Glutamatergic neuron (in vitro differentiated cells): ENCODE data around the gene RABEP2. TPM values are rescaled to one million over a fixed set of nuclear protein-coding genes. Genes with fewer than 3 reads are reported as not detected.

Experiments used
- DNase-seq: peaks from one replicate; pipeline ENCODE4 v3.0.0; 2022
- H3K27ac Mint-ChIP-seq: one replicate; pipeline ENCODE4 v1.8.0; 2020; ENCODE audit warnings: mild to moderate bottlenecking, mixed read lengths, inconsistent platforms; ENCODE audit not compliant: unreplicated experiment
- H3K27me3 Mint-ChIP-seq: one replicate; pipeline ENCODE4 v1.8.0; 2020; ENCODE audit warnings: mild to moderate bottlenecking, moderate library complexity, mixed read lengths, inconsistent platforms; ENCODE audit not compliant: unreplicated experiment
- H3K36me3 Mint-ChIP-seq: one replicate; pipeline ENCODE4 v1.8.0; 2020; ENCODE audit warnings: mild to moderate bottlenecking, mixed read lengths, inconsistent platforms; ENCODE audit not compliant: unreplicated experiment
- H3K4me1 Mint-ChIP-seq: one replicate; pipeline ENCODE4 v1.8.0; 2020; ENCODE audit warnings: mild to moderate bottlenecking, low read depth, mixed read lengths, inconsistent platforms; ENCODE audit not compliant: unreplicated experiment
- H3K4me3 Mint-ChIP-seq: one replicate; pipeline ENCODE4 v1.8.0; 2020; ENCODE audit warnings: mild to moderate bottlenecking, mixed read lengths, inconsistent platforms; ENCODE audit not compliant: unreplicated experiment
- H3K9me3 Mint-ChIP-seq: one replicate; pipeline ENCODE4 v1.8.0; 2020; ENCODE audit warnings: mild to moderate bottlenecking, moderate library complexity, mixed read lengths, inconsistent platforms; ENCODE audit not compliant: unreplicated experiment
- total RNA-seq: library from RNA; stranded (reverse); fragmentation: NEBNext Ultra II Directional; extraction: Animal tissue kit (Norgen Biotek cat#: 25700); gene quantifications from one replicate; pipeline ENCODE4 v1.2.1, GENCODE V29; 2021; ENCODE audit not compliant: unreplicated experiment
- TF ChIP-seq, protein P1 (sequence below): fragments of 200-600 bp; sonication (generic); IDR thresholded peaks from one replicate; pipeline ENCODE4 v1.5.0; 2021; ENCODE audit not compliant: partially characterized antibody, unreplicated experiment

The RABEP2 gene
- total RNA-seq, 1 donor from 2014 or later, result 15.3 TPM

DNA sequence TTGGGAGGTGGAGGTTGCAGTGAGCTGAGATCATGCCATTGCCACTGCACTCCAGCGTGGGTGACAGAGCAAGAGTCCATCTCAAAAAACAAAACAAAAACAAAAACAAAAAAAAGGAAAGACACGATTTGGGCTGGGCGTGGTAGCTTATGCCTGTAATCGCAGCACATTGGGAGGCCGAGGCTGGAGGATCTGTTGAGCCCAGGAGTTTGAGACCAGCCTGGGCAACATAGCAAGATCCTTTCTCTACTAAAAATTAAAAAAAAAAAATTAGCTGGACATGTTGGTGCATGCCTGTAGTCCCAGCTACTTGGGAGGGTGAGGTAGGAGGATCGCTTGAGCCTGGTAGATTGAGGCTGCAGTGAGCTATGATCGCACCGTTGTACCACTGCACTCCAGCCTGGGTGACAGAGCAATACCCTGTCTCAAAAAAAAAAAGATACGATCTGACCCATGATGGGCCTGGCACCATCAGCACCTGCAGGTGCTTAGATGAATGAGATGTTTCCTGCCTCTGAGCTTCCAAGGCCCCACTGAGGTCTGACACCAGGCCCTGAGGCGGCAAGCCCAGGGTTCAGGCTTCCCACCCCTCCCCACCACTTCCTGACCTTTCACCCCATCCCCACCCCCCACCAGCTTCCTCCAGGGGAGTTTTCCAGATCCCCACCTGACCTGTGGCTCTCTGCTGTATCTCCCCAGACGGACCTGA is 25.0 kb downstream of the RABEP2 start:
- TF ChIP-seq, protein P1, sequence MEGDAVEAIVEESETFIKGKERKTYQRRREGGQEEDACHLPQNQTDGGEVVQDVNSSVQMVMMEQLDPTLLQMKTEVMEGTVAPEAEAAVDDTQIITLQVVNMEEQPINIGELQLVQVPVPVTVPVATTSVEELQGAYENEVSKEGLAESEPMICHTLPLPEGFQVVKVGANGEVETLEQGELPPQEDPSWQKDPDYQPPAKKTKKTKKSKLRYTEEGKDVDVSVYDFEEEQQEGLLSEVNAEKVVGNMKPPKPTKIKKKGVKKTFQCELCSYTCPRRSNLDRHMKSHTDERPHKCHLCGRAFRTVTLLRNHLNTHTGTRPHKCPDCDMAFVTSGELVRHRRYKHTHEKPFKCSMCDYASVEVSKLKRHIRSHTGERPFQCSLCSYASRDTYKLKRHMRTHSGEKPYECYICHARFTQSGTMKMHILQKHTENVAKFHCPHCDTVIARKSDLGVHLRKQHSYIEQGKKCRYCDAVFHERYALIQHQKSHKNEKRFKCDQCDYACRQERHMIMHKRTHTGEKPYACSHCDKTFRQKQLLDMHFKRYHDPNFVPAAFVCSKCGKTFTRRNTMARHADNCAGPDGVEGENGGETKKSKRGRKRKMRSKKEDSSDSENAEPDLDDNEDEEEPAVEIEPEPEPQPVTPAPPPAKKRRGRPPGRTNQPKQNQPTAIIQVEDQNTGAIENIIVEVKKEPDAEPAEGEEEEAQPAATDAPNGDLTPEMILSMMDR, result no peak
- Mint-ChIP-seq H3K27ac (no peak overlapping the region), H3K4me3 (no peak overlapping the region), H3K36me3 (no peaks in the 10 kb centered on the region), H3K27me3 (peaks cover 7% of the 10 kb centered on the region), H3K9me3 (peaks cover 2% of the 10 kb centered on the region), H3K4me1 (no peaks in the 10 kb centered on the region)
- DNase-seq, result no peak

DNA sequence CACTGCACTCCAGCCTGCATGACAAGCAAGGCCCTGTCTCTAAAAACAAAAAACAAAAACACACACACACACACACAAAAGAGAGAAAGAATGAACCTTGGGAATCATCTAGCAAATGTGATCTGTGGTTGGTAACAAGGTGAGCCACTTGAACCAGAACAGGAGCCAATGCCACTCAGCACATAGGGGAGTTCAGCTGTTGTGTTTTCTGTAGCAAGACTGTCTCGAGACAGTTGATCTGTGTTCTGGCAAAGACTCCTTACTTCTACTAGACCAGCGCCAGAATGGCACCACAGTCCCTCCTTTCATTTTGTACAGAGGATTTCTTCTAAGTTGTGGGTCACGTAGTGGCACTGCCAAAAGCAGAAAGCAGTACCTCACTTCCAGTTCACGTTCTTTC is 26.1 kb downstream of the RABEP2 start:
- TF ChIP-seq, protein P1, result no peak
- Mint-ChIP-seq H3K27ac (no peak overlapping the region), H3K4me1 (no peaks in the 10 kb centered on the region), H3K27me3 (peaks cover 7% of the 10 kb centered on the region), H3K9me3 (peaks cover 3% of the 10 kb centered on the region), H3K4me3 (no peak overlapping the region), H3K36me3 (no peaks in the 10 kb centered on the region)
- DNase-seq, result no peak

DNA sequence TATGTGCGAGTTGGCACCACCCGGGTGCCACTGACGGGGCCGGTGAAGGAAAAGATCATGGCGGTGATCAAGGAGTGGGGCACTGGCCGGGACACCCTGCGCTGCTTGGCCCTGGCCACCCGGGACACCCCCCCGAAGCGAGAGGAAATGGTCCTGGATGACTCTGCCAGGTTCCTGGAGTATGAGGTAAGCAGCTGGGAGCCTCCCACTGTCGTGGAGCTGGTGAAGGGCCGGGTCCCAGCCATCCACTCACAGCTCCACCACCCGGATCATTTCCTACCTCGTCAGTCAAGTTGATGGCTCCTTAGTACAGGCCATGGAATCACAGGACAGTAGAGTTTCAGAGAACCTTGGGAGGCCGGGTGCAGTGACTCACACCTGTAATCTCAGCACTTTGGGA is 26.8 kb downstream of the RABEP2 start:
- H3K27me3 Mint-ChIP-seq, result peaks cover 6% of the 10 kb centered on the region
- TF ChIP-seq, protein P1, result no peak
- no peaks in the 10 kb centered on the region for H3K4me1 Mint-ChIP-seq
- H3K4me3 Mint-ChIP-seq, result no peak overlapping the region
- H3K9me3 Mint-ChIP-seq, result peaks cover 3% of the 10 kb centered on the region
- no peak for DNase-seq
- no peaks in the 10 kb centered on the region for H3K36me3 Mint-ChIP-seq
- no peak overlapping the region for H3K27ac Mint-ChIP-seq

DNA sequence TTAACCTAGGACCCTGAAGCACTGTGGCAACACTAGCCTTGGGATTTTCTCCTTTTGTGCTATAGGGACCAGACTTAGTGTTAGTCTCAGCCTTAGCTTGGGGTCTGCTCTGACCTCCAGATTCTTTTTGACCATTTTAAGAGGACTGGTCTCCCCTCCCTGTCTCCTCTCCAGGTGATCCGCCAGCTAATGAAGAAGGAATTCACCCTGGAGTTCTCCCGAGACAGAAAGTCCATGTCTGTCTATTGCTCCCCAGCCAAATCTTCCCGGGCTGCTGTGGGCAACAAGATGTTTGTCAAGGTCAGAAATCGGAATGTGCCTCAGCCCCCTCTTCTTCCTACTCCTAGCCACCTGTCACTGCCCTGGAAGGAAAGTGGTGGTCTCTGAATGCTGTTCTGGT is 27.2 kb downstream of the RABEP2 start:
- H3K27me3 Mint-ChIP-seq, result peaks cover 4% of the 10 kb centered on the region
- no peak for DNase-seq
- H3K27ac Mint-ChIP-seq, result no peak overlapping the region
- no peak overlapping the region for H3K4me3 Mint-ChIP-seq
- no peaks in the 10 kb centered on the region for H3K4me1 Mint-ChIP-seq
- TF ChIP-seq, protein P1, result no peak
- H3K36me3 Mint-ChIP-seq, result no peaks in the 10 kb centered on the region
- peaks cover 6% of the 10 kb centered on the region for H3K9me3 Mint-ChIP-seq

DNA sequence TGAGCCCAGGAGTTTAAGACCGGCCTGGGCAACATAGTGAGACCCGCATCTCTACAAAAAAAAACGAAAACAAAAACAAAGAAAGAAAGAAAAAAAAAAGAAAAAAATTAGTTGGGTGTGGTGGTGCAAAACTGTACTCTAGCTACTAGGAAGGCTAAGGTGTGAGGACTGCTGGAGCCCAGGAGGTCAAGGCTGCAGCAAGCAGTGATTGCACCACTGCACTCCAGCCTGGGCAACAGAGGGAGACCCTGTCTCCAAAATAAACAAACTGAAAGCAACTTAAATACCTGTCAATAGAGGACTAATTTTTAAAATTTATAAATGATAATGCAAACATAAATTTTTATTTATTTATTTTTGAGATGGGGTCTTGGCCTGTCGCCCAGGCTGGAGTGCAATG is 29.4 kb downstream of the RABEP2 start:
- Mint-ChIP-seq H3K36me3 (no peaks in the 10 kb centered on the region), H3K4me3 (no peak overlapping the region), H3K27me3 (no peaks in the 10 kb centered on the region), H3K4me1 (no peaks in the 10 kb centered on the region), H3K27ac (no peak overlapping the region), H3K9me3 (peaks cover 6% of the 10 kb centered on the region)
- TF ChIP-seq, protein P1, result no peak
- no peak for DNase-seq
